ENCODE measurements around the gene WDR64.

WDR64 gene

GRCh38 chr1:241716915-241717656, 65.0 kb downstream of the WDR64 start:
- H3K27me3 ChIP-seq (replicated peaks): no peaks in the 10 kb centered on the region
- in situ Hi-C loops (cut with HindIII; ENCODE audit: low pct_ligation_motif_present, low sequenced_read_pairs): no loop called here
- no peak for DNase-seq

GRCh38 chr1:241717975-241718374, 65.9 kb downstream of the WDR64 start:
- no peaks in the 10 kb centered on the region for H3K36me3 ChIP-seq (replicated peaks)
- no peak overlapping the region for H3K27ac ChIP-seq
- no peak overlapping the region for H3K4me3 ChIP-seq (ENCODE audit: low read depth, low read length)
- no peak for DNase-seq
- in situ Hi-C loops (cut with HindIII; ENCODE audit: low pct_ligation_motif_present, low sequenced_read_pairs): no loop called here
- TF ChIP-seq CTCF (IDR thresholded peaks at IDR 0.05; ENCODE audit: low read depth, low read length, missing control alignments): no peak
- H3K27me3 ChIP-seq (replicated peaks): no peaks in the 10 kb centered on the region

More at GRCh38 chr1:241716915-241717656, 65.0 kb downstream of the WDR64 start:
- H3K27ac ChIP-seq: no peak overlapping the region
- no peak overlapping the region for H3K4me3 ChIP-seq (ENCODE audit: low read depth, low read length)
- TF ChIP-seq CTCF (IDR thresholded peaks at IDR 0.05; ENCODE audit: low read depth, low read length, missing control alignments): no peak
- no peaks in the 10 kb centered on the region for H3K36me3 ChIP-seq (replicated peaks)

GRCh38 chr1:241721011-241721410, 68.9 kb downstream of the WDR64 start:
- no peaks in the 10 kb centered on the region for H3K36me3 ChIP-seq (replicated peaks)
- in situ Hi-C loops (cut with HindIII; ENCODE audit: low pct_ligation_motif_present, low sequenced_read_pairs): no loop called here

GRCh38 chr1:241722947-241723346, 70.9 kb downstream of the WDR64 start:
- no peaks in the 10 kb centered on the region for H3K27me3 ChIP-seq (replicated peaks)
- no peak overlapping the region for H3K27ac ChIP-seq
- TF ChIP-seq CTCF (IDR thresholded peaks at IDR 0.05; ENCODE audit: low read depth, low read length, missing control alignments): no peak
- in situ Hi-C loops (cut with HindIII; ENCODE audit: low pct_ligation_motif_present, low sequenced_read_pairs): no loop called here
- H3K4me3 ChIP-seq (ENCODE audit: low read depth, low read length): no peak overlapping the region
- DNase-seq: no peak
- no peaks in the 10 kb centered on the region for H3K36me3 ChIP-seq (replicated peaks)

More at GRCh38 chr1:241721011-241721410, 68.9 kb downstream of the WDR64 start:
- no peaks in the 10 kb centered on the region for H3K27me3 ChIP-seq (replicated peaks)
- no peak overlapping the region for H3K27ac ChIP-seq
- H3K4me3 ChIP-seq (ENCODE audit: low read depth, low read length): no peak overlapping the region
- DNase-seq: no peak
- no peak for TF ChIP-seq CTCF (IDR thresholded peaks at IDR 0.05; ENCODE audit: low read depth, low read length, missing control alignments)

- no peak for TF ChIP-seq CTCF (IDR thresholded peaks at IDR 0.05; ENCODE audit: low read depth, low read length, missing control alignments)
These were observed 72.8 kb downstream of the WDR64 start for GRCh38 chr1:241724741-241725356.

More at GRCh38 chr1:241724741-241725356, 72.8 kb downstream of the WDR64 start:
- no peaks in the 10 kb centered on the region for H3K27me3 ChIP-seq (replicated peaks)
- no peak for DNase-seq
- in situ Hi-C loops (cut with HindIII; ENCODE audit: low pct_ligation_motif_present, low sequenced_read_pairs): no loop called here
- H3K4me3 ChIP-seq (ENCODE audit: low read depth, low read length): no peak overlapping the region
- no peak overlapping the region for H3K27ac ChIP-seq
- H3K36me3 ChIP-seq (replicated peaks): no peaks in the 10 kb centered on the region

Measured in brain microvascular endothelial cell (primary cell).